Fibroblast of skin of right quadriceps (primary cell): Measurements from ENCODE around the gene EXOC3L2.
"Not testable (repeated sequence)": the region's sequence is repeated elsewhere in the genome, so short reads cannot be mapped to it uniquely, and the experiment has no call there.

Experiments
- DNase-seq: peaks from one replicate; pipeline ENCODE4 v3.0.0-alpha.2; 2013

Gene EXOC3L2

DNA sequence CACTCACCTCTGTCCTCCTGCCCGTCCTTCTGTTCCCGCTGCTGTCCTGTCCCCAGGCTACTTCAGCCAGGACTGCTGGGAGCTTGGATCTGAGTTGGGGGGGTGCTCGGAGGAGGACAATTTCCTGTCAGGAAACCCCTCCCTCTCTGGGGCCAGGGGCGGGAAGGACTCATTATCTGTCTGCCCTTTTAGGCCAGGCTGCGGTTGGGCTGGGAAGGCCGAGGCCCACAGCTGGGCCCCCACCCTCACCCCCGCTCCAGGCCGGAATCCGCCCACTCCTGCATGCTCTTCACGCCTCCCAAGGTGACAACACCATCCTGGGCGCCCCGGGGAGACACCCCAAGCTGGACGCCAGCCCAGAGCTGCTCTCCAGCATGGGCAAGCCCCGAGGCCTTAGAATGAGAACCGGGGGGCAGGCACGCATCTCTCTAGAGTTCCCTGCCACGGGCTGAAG, at the start of gene EXOC3L2:
Gene EXOC3L2, minus strand, starts transcription at position 74 of the 454 bp plus-strand sequence. CDS start 6,362 bp downstream, outside the sequence.
- no peak for DNase-seq

DNA sequence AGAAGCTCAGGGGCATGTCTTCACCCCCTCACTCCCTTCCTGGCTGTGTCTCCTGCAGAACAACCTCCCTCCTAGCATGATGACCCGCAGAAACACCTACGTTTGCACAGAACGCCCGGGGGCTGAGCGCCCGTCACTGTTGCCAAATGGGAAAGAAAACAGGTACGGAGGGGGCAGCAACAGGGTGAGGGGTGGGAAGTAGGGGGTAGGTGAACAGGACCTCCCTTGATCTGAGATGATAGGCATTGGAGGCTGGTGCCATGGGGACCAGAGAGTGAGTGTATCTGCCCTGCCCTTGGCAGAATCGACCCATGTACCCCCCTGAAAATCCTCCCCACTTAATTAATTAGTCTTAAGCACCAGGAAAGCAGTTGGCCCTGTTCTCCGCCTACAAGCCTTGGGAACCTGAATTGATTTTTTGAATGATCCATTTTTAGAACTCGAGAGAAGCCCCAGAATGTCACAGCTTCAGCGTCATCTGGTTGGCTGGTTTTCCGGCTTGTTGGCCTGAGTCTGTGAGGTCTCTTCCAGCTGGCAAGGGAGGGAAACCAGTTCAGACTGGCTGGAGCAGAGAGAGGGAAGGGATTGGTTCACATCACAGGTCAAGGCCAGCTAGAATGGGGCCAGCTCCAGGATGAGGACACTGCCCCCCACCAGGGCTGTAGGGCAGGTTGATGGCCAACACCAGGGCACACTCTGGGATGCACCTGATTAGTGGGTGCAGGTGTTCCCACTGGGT, 49.3 kb upstream of the EXOC3L2 start:
- DNase-seq, result no peak

DNA sequence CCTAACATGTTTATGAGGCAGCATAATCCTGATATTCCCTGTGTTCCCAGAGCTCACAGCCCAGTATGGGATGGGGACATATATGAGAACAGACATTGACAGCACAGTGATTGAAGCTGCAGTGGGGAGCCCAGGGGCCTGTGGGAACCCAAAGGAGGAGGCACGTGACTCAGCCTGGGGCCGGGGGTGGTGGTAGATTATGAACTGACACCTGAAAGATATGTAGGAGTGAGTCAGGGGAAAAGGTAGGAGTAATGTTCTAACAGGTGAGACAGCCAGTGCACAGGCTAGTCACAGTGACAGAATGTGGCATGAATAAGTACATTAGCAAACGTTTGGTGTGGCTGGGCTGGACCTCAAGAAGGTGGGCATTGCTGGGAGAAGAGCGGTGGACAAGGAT, 48.5 kb upstream of the EXOC3L2 start:
- no peak for DNase-seq

DNA sequence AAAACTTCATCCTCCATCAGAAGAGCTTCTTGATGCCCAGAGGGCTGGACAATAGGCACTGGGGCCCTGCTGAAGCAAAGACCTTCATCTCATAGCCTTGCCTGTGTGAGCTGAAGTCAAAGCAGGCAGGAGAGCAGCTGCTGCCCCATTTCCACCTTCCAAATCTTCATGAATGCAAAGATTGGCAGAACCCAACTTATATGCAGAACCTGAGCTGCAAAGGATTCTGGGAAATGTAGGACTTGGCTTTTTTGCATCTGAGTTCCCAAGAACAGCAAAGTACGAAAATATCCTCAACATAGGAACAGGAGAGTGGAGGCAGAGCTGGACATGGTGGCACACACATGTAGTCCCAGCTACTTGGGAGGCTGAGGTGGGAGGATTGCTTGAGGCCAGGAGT, 46.6 kb upstream of the EXOC3L2 start:
- DNase-seq, result no peak

DNA sequence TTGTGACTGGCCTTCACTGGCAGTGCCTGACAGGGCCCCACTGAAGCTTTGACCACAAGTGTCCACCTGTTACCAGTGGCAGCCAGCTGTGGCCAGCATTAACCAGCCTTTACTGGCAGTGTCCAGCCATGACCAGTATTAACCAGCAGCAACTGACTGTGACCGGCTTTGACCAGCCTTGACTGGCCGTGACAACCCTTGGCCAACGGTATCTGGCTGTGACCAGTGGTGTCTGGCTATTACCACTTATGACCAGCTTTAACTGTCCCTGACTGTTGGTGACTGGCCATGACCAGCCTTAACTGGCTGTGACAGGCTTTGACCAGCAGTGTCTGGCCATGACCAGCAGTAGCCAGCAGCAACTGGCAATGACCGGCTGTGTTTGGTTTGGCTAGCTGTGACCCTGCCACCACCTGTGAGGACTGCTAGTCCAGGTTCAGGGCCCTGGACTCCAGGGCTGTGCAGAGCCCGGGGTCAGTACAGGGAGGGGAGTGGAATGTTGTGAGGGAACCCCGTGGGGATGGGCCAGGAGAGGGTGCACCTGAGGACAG, 45.2 kb upstream of the EXOC3L2 start:
- no peak for DNase-seq

DNA sequence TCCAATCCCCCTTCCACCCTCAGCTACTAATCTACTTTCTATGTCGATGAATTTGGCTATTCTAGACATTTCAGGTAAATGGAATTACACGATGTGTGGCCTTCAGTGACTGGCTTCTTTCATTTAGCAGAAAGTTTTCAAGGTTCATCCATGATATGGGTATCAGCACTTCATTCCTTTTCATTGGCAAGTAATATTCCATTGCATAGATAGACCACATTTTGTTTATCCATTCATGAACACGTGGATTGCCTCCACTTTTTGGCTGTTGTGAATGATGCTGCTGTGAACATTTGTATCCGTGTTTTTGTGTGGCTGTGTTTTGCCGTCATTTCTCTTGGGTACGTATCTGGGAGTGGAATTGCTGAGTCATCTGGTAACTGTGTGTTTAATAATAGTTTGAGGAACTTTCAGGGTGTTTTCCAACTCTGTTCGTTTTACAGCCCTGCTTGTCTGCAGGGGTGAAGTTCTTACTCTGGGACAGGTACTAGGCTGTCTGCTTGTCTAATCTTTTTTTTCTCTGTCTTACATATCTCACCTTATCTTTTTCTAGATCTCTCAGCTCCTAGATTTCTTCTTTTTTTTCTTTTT, 38.3 kb upstream of the EXOC3L2 start:
- no peak for DNase-seq

DNA sequence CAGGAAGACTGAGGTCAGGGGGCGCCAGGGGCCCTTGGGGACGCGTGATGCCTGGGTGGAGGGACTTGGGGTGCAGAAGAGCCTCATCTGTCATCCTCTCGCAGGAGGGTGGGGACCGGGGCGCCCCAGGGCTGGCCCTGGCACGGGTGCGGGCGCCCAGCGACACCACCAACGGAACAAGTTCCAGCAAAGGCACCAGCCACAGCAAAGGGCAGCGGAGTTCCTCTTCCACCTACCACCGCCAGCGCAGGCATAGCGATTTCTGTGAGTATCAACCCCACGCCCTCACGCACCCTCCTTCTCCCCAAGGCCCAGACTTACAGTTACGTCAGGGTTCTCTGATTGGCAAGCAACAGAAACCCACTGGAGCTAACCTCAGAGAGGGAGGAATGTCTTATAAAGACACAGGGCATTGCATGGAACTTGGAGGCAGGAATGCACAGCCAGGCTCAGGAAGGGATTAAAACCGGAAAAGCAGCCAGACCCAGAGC, 35.3 kb upstream of the EXOC3L2 start:
- no peak for DNase-seq

DNA sequence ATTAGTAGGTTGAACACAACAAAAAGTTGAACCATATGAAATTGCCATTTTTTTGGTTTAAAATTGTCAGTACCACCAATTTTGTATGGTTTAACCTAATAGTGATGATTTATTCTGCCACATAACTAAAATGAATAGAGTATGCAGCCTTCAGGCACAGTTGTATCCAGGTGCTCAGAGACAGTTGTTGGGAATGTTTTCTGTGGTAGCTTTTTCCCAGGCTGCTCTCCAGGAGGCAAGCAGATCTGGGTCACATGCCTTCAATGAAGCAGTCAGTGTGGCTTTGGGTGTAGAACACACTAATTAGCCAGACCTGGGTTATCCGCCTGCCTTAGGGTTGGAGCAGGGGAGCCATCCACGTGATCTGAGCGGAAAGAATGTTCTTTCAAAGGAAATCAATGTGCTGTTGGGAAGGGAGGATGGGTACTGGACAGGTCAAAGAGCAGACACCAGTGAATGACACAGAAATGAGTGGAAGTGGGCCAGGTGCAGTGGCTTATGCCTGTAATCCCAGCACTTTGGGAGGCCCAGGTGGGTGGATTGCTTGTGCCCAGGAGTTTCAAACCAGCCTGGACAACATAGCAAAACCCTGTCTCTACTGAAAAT, 34.5 kb upstream of the EXOC3L2 start:
- no peak for DNase-seq

DNA sequence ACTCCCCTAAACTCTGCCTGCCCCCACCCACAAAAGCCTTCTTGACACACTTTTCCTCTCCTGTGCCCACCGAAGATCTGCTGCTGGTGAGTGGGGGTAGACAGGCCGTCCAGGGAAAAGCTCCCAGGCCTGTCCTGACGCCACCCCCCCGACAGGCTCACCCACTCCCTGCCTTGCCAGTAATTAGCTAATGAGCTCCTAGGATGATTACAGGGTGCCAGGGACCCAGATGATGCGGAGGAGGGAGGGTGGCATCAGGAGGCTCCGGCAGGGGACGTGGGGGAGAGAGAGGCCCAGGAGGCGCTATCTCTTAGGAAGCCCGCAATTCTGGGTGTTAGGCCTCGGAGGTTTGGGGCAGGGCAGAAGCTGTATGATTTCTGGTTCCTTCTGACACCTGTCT, 32.9 kb upstream of the EXOC3L2 start:
- no peak for DNase-seq

DNA sequence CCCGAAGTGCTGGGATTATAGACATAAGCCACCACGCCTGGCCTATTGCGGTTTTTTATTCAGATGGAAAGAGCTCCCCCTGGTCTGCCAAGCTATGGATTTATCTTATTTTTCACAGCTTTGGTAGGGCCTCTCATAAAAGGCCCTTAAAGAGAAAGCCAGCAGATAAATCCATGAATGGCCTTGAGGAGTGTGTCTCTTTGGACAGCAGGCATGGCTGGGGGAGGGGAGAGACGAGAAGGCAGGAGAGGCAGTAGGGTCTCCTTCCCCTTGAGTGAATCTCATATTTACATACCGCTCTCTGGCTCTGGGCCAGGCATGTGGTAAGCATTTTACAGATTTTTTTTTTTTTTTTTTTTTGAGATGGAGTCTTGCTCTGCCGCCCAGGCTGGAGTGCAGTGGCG, 31.1 kb upstream of the EXOC3L2 start:
- peak; percentile 86 for DNase-seq

DNA sequence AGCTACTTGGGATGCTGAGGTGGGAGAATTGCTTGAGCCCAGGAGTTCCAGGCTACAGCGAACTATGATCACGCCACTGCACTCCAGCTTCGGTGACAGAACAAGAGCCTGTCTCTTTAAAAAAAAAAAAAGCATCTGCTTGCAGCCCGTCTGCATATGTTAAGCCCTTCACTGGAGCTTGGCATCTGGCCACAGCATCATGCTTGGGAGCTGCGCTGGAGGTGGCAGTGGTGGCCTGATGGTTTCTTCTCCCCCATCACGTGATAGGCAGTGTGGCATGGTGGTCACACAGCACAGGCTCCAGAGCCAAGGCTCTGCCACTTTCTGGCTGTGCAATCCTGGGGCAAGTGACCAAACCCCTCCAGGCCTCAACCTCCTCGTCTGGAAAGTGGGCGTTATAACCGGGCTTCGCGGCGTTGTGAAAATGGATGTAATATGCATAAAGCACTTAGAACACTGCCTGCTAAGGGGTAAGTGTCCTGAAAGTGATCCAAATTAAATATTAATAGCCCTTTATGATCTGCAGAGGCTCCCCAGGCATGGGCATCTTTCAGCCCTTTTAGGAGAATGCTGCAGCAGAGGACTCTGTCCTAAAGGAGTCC, 30.3 kb upstream of the EXOC3L2 start:
- peak; percentile 75 for DNase-seq

DNA sequence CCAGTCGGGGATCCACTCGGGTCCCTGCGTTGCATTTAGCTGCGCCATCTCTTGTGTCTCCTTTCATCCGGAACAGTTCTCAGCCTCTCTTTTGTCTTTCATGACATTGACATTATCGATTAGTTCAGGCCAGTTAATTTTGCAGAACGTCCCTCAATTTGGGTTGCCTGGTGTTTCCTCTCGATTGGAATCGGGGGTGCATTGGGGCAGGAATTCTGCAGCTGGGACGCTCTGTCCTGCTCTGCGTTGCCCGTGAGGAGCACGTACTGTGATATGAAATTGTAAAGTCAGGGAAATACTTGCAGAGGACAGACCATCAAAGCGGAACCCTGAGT, 28.3 kb upstream of the EXOC3L2 start:
- DNase-seq, result no peak

DNA sequence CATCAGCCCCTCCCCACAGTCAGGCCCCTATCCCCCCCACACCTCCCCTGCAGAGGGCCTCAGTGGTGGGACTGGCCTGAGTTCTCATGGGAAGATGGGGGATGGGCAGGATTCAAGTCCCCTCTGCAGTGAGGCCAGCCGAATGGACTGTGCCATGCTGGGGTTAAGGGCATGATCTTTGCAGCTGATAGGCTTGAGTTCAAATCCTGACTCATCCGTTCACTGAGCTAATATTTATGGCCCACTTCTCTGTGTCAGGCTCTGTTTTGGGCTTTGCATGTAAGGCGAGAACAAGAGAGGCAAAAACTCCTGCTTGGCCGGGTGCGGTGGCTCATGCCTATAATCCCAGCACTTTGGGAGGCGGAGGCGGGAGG, 26.5 kb upstream of the EXOC3L2 start:
- no peak for DNase-seq

DNA sequence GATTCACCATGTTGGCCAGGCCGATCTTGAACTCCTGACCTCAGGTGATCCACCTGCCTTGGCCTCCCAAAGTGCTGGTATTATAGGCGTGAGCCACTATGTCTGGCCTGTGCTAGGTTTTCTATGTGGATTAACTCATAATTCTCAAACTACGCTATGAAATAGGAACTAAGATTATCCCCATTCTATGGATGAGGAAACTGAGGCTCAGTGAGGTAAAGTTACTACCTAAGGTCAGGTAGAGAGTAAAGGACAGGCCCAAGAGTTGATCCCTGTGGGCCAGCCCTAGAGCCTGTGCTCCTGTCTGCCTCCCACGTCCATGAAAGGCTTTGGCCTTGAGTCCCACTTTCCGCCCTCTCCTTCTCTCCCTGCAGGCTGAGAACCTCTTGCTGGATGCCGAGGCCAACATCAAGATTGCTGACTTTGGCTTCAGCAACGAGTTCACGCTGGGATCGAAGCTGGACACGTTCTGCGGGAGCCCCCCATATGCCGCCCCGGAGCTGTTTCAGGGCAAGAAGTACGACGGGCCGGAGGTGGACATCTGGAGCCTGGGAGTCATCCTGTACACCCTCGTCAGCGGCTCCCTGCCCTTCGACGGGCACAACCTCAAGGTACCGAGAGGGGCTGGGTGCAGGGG, 26.0 kb upstream of the EXOC3L2 start:
- DNase-seq, result no peak

DNA sequence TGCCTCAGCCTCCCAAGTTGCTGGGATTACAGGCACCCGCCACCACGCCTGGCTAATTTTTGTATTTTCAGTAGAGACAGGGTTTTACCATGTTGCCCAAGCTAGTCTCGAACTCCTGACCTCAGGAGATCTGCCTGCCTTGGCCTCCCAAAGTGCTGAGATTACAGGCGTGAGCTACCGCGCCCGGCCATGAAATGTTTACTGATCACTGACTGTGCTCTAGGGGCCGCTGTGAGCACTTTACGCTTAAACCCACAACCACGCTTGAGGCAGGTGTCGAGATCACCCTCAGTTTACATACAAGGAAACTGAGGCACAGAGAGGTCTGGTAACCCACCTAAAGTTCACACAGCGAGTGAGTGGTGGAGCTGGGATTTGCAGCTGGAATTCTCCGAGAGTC, 24.7 kb upstream of the EXOC3L2 start:
- not testable (repeated sequence) for DNase-seq

DNA sequence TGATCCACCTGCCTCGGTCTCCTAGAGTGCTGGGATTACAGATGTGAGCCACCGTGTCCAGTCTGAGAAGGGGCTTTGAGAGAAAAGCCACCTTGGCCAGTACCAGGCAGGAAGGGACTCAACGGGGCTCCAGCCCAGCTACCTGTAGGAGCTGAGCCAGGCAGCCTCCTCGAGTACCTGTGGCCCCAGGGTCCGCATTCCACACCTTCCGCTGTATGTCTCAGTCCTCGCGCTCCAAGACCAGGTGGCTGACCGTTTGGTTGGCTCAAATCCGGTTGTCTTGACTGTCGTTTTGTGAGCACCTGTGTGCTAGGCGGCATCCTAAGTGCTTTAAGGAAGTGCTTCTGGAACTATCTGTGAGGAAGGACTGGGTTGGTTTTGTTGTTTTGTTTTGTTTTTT, 22.1 kb upstream of the EXOC3L2 start:
- DNase-seq, result no peak

DNA sequence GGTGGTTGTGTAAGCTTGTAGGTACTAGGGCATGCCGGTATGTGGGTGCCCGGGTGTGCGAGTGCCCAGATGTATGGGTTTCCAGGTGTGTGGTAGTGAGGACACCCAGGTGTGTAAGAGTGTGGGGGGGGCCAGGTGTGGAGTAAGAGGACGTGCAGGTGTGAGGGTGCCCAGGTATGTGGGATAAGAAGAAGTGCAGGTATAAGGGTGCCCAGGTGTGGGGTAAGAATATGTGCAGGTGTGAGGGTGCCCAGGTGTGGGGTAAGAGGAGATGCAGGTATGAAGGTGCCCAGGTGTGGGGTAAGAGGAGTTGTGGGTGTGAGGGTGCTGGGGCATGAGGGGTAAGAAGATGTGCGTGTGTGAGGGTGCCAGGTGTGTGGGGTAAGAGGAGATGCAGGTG, 20.2 kb upstream of the EXOC3L2 start:
- DNase-seq, result no peak

DNA sequence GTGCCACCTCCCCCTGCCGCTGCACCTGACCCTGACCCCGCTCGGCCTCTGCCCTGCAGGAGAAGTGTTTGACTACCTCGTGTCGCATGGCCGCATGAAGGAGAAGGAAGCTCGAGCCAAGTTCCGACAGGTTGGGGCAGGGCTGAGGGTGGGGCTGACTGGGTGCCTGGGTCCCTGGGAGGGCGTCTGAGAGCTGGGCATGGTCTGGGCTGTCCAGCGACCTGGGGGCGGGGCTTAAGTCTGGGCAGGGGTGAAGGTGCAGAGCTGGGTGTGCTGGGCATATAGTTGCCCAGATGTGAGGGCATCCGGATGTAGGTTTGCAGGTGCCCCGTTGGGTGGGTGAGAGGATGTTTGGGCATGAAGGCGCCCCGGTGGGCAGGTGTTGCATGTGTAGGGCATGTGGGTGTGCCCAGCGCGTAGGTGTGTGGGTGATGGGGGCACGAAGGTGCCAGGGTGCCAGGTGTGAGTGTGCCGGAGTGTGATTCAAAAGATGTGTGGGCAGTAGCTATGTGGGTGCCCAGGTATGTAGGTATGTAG, 19.6 kb upstream of the EXOC3L2 start:
- no peak for DNase-seq

DNA sequence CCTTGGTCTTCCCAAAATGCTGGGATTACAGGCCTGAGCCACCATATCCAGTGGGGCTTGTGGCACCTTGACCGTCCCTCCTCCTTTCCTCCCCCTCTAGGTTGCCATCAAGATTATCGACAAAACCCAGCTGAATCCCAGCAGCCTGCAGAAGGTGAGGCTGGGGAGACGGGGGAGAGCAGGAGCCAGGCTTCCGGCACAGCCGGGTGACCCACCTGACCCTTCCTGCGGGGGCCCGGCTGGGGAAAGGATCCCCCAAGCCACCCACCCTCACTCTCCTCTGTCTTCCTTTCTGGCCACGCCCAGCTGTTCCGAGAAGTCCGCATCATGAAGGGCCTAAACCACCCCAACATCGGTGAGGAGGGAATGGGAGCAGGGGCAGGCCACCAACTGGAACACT, 17.8 kb upstream of the EXOC3L2 start:
- no peak for DNase-seq

DNA sequence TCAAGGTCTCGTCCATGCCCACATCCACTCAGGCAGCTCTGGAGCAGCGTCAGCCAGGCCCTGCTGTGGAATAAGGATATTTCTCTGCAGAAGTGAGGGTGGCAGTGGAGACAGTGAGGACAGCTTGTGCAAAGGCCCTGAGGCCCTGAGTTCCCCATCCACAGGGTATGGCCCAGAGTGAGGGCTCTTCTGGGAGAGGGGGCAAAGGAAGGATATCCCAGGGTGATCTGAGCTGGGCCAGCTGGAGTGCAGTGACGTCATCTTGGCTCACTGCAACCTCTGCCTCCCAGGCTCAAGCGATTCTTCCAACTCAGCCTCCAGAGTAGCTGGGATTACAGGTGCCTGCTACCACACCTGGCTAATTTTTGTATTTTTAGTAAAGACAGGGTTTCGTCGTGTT, 17.4 kb upstream of the EXOC3L2 start:
- DNase-seq, result no peak

DNA sequence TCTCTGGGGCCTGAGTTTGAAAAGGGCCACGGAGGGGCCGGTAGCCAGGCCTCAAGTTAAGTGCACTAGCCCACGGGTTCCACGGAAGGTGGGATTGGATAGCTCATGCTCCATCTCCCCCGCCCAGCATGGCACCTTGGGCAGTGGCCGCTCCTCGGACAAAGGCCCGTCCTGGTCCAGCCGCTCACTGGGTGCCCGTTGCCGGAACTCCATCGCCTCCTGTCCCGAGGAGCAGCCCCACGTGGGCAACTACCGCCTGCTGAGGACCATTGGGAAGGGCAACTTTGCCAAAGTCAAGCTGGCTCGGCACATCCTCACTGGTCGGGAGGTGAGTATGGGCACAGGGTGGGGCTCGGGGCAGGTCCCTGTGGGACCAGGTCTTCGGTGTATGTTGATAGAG, 13.7 kb upstream of the EXOC3L2 start:
- no peak for DNase-seq

DNA sequence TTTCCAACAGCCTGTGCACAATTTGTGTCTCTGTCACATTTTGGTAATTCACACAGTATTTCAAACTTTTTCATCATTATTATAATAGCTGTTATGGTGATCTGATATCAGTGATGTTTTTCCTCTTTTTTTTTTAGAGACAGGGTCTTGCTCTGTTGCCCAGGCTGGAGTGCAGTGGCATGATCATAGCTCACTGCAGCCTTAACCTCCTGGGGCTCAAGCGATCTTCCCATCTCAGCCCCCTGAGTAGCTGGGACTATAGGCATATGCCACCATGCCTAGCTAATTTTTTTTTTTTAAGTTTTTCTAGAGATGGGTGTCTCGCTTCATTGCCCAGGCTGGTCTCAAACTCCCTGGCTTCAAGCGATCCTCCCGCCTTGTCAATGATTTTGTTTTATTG, 11.6 kb upstream of the EXOC3L2 start:
- DNase-seq, result no peak

DNA sequence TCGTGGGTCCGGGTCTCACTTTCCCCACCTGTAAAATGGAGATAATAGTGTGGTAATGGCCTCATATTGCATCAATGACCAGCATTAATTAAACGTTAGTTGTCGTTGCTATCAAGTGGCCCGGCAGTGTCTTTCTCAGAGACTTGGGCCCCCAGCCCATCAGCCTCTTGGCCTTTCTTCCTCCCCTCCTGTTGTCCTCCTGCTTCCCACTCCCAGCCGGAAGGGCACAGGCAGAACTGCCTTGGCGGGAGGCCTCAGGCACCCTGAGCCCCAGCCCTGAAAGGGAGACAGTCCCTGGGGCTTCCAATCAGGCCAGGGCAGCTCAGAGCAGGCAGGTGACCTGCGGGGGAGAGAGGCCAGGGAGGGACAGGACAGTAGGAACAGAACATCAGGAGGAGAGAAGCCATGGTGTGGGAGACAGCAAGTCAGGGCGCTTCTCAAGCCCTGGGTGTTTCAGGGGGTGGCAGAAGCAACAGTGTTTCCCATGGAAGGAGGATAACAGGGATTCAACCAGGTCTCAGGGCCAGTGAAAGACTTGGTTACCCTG, 10.5 kb upstream of the EXOC3L2 start:
- no peak for DNase-seq
